ENCODE measurements around the gene MED6.

The MED6 gene, protein sequence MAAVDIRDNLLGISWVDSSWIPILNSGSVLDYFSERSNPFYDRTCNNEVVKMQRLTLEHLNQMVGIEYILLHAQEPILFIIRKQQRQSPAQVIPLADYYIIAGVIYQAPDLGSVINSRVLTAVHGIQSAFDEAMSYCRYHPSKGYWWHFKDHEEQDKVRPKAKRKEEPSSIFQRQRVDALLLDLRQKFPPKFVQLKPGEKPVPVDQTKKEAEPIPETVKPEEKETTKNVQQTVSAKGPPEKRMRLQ

DNA sequence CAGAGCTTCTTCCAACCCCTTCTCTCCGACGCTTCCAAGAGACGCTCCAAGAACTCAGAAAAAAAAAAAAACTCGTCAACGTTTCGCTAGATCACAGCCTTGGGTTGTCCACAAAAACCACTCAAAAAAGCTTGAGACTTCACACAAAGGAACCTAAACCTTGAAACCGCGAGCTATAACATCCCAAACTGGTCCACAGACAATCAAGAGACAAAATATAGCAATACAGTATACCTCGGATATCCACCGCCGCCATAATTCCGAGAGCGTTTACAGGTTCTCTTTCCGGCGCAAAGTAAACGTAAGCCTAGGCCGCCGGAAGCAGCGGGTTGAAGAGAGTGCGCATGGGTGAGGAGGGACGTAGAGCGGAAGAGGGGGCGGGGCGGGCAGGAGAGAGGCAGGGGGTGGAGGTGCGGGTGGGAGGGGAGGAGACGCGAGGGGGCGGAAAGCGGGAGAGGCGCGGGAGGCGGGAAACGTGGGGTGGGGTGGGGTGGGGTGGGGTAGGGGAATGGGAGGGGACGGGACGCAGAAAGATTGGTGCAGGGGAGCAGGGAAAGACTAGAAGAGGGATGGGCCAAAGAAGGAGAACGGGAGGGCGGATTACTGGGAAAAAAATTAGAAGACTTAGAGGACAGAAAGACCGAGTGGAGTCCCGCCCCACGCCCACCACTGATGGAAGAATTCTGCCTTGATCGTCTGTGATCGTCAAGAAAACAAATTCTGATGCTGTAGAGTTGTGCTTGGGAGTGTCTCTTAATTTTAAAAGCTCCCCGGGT lies at the start of gene MED6:
Gene MED6, minus strand, starts transcription at position 274 of the 776 bp plus-strand sequence. Its CDS starts 18 bp downstream, at position 256.
- peaks cover 9% of the 10 kb centered on the region for H3K36me3 ChIP-seq (ENCODE audit: control insufficient read depth, low read depth, low read length)
- H3K4me1 ChIP-seq (ENCODE audit: control insufficient read depth, low read depth, low read length) = peaks cover 5% of the 10 kb centered on the region
- peak within 1 kb of the TSS; percentile 73 for H3K27ac ChIP-seq (ENCODE audit: low read length)
- H3K4me3 ChIP-seq (ENCODE audit: low read length) = peak within 1 kb of the TSS; percentile 96
- H3K27me3 ChIP-seq (ENCODE audit: control insufficient read depth, insufficient read depth, low read length) = no peaks in the 10 kb centered on the region
- peak within 1 kb of the TSS; percentile 87 for H3K9ac ChIP-seq (ENCODE audit: low read length)
- H3K9me3 ChIP-seq (ENCODE audit: control insufficient read depth, low read depth, low read length) = no peaks in the 10 kb centered on the region

DNA sequence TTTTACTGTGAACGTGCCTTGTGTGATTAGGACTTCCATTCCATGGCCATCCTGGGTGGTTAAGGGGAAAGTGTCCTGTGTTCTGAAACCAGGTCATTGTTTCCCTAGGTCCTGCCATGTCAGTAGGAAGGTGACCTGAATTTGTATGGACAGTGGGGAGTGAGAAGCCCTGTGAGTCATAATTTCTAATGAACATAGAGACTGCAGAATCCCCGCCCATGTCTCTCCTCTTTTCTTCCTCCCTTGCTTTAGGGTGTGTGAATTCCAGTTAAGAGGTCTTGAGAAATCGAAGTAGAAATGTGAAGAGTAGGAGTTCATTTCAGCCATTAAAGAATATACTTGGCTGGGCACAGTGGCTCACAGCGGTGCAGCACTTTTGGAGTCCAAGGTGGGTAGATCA lies 49.3 kb upstream of the MED6 start:
- Histone ChIP-seq H3K9ac (ENCODE audit: low read length) (no peak overlapping the region), H3K27ac (ENCODE audit: low read length) (no peak overlapping the region), H3K27me3 (ENCODE audit: control insufficient read depth, insufficient read depth, low read length) (no peaks in the 10 kb centered on the region), H3K4me1 (ENCODE audit: control insufficient read depth, low read depth, low read length) (peaks cover 61% of the 10 kb centered on the region), H3K36me3 (ENCODE audit: control insufficient read depth, low read depth, low read length) (peaks cover 17% of the 10 kb centered on the region), H3K9me3 (ENCODE audit: control insufficient read depth, low read depth, low read length) (no peaks in the 10 kb centered on the region), H3K4me3 (ENCODE audit: low read length) (no peak overlapping the region)

DNA sequence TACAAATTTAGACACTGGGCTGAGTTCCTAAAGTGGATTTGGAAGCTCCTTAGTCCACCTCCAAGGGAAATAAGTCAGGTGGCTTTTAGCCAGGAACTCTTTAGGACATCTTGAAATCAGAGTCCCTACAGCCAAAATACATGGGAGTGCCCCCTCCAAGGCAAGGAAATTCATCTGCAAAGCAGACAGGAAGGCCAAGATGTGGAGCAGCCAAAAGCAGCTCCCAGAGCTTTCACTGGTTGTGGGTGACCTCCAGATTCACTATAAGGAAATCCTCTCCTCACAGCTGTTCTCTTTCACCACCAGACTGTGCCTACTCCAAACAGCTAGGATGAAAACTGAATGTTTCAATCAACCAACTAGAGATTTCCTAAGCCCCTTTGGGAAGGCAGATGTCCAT lies 47.9 kb upstream of the MED6 start:
- Histone ChIP-seq H3K4me3 (ENCODE audit: low read length) (no peak overlapping the region), H3K9me3 (ENCODE audit: control insufficient read depth, low read depth, low read length) (no peaks in the 10 kb centered on the region), H3K27ac (ENCODE audit: low read length) (no peak overlapping the region), H3K36me3 (ENCODE audit: control insufficient read depth, low read depth, low read length) (peaks cover 17% of the 10 kb centered on the region), H3K27me3 (ENCODE audit: control insufficient read depth, insufficient read depth, low read length) (no peaks in the 10 kb centered on the region), H3K9ac (ENCODE audit: low read length) (no peak overlapping the region), H3K4me1 (ENCODE audit: control insufficient read depth, low read depth, low read length) (peaks cover 62% of the 10 kb centered on the region)

DNA sequence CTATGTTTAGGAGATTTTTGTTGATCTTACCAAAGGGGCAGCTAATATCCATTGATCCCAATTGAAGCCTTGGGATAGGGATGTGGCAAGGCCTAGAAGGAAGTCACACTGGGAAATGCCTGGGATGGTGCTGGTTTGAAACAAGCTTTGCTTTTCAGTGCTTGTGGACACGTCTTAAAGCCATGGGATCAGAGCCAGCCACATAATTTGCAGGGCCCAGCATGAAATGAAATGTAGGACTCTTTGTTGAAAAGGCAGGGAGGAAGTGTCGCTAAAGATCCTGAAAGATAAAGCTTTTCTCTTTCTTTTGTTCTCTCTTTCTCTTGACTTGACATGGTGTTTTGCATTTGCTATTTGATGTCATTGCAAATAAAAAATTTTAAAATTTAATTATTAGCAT lies 46.2 kb upstream of the MED6 start:
- Histone ChIP-seq H3K9ac (ENCODE audit: low read length) (no peak overlapping the region), H3K27me3 (ENCODE audit: control insufficient read depth, insufficient read depth, low read length) (no peaks in the 10 kb centered on the region), H3K36me3 (ENCODE audit: control insufficient read depth, low read depth, low read length) (peaks cover 10% of the 10 kb centered on the region), H3K27ac (ENCODE audit: low read length) (peak overlapping the region; percentile 2), H3K9me3 (ENCODE audit: control insufficient read depth, low read depth, low read length) (no peaks in the 10 kb centered on the region), H3K4me3 (ENCODE audit: low read length) (no peak overlapping the region), H3K4me1 (ENCODE audit: control insufficient read depth, low read depth, low read length) (peaks cover 52% of the 10 kb centered on the region)

DNA sequence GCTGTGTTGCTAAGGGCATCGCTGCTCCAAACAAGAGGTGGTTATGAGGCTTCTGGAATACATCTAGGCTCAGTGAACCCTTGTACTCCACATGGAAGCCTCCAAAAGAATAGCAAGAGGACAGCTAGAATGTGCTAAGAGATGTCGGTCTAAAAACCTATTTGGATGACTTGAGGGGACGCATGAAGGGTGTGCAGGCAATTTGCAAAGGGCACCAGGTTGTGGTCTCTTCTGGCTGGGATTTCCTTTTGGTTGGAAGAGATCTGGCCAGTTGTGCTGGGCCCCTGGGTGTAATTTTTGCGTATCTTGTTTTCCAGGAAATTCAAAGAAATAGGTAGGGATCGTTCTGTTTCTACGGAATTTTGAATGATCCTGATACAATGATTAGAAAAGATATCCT lies 45.4 kb upstream of the MED6 start:
- Histone ChIP-seq H3K9ac (ENCODE audit: low read length) (no peak overlapping the region), H3K4me3 (ENCODE audit: low read length) (peak overlapping the region; percentile 10), H3K27me3 (ENCODE audit: control insufficient read depth, insufficient read depth, low read length) (peaks cover 2% of the 10 kb centered on the region), H3K36me3 (ENCODE audit: control insufficient read depth, low read depth, low read length) (peaks cover 4% of the 10 kb centered on the region), H3K27ac (ENCODE audit: low read length) (peak overlapping the region; percentile 2), H3K9me3 (ENCODE audit: control insufficient read depth, low read depth, low read length) (no peaks in the 10 kb centered on the region), H3K4me1 (ENCODE audit: control insufficient read depth, low read depth, low read length) (peaks cover 48% of the 10 kb centered on the region)

DNA sequence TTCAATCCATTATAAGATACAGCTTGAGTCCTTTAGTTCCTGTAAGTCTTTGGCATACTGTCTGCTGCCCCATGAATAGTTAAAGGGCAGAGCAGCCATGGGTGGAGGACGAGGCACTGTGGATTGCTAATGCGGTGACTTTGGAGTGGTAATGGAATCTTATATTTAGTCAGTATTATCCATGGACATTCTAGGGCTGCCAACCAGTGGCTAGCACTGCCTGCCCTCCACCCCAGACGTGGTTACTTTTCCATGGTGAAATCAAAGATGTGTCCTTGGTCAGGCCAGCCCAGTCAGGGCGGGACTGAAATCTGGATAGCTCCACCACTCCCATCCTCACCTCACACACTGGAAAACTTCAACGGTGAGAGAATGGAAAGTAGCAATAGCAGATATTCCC lies 43.5 kb upstream of the MED6 start:
- Histone ChIP-seq H3K36me3 (ENCODE audit: control insufficient read depth, low read depth, low read length) (peaks cover 4% of the 10 kb centered on the region), H3K27me3 (ENCODE audit: control insufficient read depth, insufficient read depth, low read length) (peaks cover 12% of the 10 kb centered on the region), H3K4me3 (ENCODE audit: low read length) (peak overlapping the region; percentile 93), H3K9me3 (ENCODE audit: control insufficient read depth, low read depth, low read length) (no peaks in the 10 kb centered on the region), H3K9ac (ENCODE audit: low read length) (peak overlapping the region; percentile 47), H3K4me1 (ENCODE audit: control insufficient read depth, low read depth, low read length) (peaks cover 59% of the 10 kb centered on the region), H3K27ac (ENCODE audit: low read length) (no peak overlapping the region)

DNA sequence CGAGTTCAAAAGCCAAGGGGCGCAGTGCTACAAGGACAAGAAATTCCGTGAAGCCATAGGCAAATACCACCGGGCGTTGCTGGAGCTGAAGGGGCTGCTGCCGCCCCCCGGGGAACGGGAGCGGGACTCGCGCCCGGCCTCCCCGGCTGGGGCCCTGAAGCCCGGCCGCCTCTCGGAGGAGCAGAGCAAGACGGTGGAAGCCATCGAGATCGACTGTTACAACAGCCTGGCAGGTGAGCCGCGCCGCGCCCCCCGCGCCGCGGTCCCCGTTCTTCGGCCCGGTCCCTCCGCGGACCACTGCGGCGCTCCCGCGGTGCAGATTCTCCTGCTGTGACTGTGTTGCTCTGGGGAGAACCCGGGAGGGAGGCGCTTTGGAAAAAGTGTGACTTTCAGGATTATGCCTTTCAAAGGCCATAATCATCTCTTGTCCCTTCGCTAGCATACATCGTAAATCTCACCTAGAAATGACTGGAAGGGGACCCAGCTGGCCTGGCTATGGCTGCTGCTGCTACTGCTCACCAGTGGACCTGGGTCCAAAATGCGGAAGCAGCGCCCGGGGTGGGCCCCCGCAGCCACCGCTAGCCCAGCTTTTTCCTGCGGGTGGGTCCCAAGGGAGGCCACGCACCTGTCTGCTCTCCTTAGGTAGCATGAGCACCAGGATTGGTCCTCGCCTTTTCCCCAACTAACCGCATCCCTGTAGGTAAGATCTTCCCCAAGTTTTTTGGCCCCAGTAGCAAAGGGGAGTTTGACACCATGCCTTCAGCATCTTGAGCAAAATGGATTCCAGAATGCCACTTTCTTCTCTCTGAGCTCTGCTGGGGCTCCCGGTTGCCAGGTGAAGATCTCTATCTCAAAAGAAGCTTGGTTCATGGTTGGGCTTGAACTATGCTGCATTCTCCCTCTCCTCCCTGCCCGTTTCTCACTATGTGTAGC lies 42.1 kb upstream of the MED6 start:
- peaks cover 12% of the 10 kb centered on the region for H3K27me3 ChIP-seq (ENCODE audit: control insufficient read depth, insufficient read depth, low read length)
- H3K4me3 ChIP-seq (ENCODE audit: low read length) = peak overlapping the region; percentile 93
- no peak overlapping the region for H3K27ac ChIP-seq (ENCODE audit: low read length)
- H3K9ac ChIP-seq (ENCODE audit: low read length) = peak overlapping the region; percentile 47
- H3K4me1 ChIP-seq (ENCODE audit: control insufficient read depth, low read depth, low read length) = peaks cover 53% of the 10 kb centered on the region
- no peaks in the 10 kb centered on the region for H3K9me3 ChIP-seq (ENCODE audit: control insufficient read depth, low read depth, low read length)
- H3K36me3 ChIP-seq (ENCODE audit: control insufficient read depth, low read depth, low read length) = peaks cover 4% of the 10 kb centered on the region

DNA sequence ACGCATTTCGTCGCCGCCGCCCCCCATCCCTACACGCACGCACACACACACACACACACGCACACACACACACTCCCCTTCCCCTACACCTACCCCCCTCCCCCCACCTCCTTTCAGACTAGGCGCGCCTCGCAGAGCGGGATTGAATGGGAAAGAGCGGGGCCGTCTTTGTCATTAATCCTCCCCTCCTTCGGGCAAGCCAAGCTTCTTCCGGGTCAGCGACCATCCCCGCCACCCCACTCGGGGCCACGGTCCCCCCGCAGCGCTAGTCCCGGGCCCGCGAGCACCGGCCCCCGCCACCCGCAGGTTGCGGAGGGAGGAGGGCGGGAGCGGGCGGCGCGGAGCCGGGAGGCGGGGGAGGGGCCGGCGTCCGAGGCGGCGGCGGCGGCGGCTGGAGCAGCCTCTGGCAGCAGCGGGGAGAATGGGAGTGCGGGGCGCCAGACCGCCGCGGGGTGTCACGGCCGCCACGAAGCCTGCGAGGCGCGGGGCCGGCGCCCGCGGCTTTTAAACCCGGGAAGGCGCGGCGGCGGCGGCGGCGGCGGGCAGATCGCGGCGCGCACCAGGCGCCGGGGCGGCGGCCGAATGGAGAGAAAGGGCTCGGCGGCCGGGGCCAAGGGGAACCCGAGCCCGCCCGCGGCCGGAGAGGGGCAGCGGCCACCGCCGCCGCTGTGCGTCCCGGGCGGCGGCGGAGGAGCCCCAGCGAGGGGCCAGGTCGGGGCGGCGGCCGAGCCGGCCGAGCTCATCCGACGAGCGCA lies 41.3 kb upstream of the MED6 start, which contains the start of gene TTC9:
Gene TTC9, plus strand, starts transcription at position 369 of the 755 bp plus-strand sequence. Its CDS starts 214 bp downstream, at position 583.
- Histone ChIP-seq H3K4me1 (ENCODE audit: control insufficient read depth, low read depth, low read length) (peaks cover 46% of the 10 kb centered on the region), H3K36me3 (ENCODE audit: control insufficient read depth, low read depth, low read length) (peaks cover 4% of the 10 kb centered on the region), H3K27me3 (ENCODE audit: control insufficient read depth, insufficient read depth, low read length) (peaks cover 12% of the 10 kb centered on the region), H3K9me3 (ENCODE audit: control insufficient read depth, low read depth, low read length) (no peaks in the 10 kb centered on the region), H3K9ac (ENCODE audit: low read length) (peak within 1 kb of the TSS; percentile 47), H3K4me3 (ENCODE audit: low read length) (peak within 1 kb of the TSS; percentile 93), H3K27ac (ENCODE audit: low read length) (no peak within 1 kb of the TSS)

DNA sequence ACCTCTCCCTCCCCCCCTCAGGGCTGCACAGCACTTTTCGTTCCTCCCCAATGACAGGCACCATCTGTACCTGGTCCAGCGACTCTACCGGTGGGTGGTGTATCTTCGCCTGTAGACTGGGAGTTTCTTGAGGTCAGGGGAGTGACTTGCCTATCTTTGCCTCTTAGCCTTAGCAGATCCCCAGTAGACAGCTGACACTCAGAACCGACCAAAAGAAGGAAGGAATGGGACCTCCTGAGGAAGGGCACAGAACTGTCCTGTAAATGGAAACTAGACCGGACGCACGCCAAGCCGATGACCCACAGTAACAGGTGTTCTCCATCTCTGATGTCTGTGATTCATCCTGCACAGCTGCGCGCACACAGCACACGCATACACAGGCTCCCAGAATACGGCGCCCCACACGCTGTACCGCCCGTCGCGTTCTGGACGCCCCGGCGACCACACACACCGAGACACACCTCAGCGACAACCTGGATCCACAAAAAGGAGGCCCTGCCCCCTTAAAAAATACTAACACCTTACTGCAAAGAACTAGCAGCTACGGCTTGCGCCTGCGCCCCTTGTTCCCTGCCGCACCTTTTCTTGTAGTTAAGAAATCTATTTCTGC lies 40.6 kb upstream of the MED6 start:
- Histone ChIP-seq H3K4me3 (ENCODE audit: low read length) (peak overlapping the region; percentile 77), H3K27me3 (ENCODE audit: control insufficient read depth, insufficient read depth, low read length) (peaks cover 12% of the 10 kb centered on the region), H3K27ac (ENCODE audit: low read length) (no peak overlapping the region), H3K36me3 (ENCODE audit: control insufficient read depth, low read depth, low read length) (peaks cover 4% of the 10 kb centered on the region), H3K9ac (ENCODE audit: low read length) (peak overlapping the region; percentile 32), H3K9me3 (ENCODE audit: control insufficient read depth, low read depth, low read length) (no peaks in the 10 kb centered on the region), H3K4me1 (ENCODE audit: control insufficient read depth, low read depth, low read length) (peaks cover 39% of the 10 kb centered on the region)

DNA sequence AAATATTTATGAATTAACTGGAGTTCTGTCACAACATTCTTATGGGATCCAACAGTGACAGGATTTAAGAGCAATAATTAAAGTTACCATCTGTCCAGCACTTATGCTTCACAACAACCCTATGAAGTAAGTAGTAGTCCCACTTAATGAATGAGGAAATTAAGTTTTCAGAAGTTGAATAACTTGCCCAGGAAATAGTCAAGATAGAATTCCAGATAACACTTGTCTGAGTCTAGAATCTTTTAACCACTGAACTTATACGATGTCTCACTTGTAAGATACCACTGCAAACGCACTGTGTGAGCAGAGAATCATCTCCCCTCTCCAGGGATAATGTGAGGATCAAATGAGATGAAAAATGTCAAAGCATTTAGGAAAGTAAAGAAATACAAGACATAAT lies 38.0 kb upstream of the MED6 start:
- no peak overlapping the region for H3K9ac ChIP-seq (ENCODE audit: low read length)
- H3K4me1 ChIP-seq (ENCODE audit: control insufficient read depth, low read depth, low read length) = peaks cover 18% of the 10 kb centered on the region
- no peak overlapping the region for H3K27ac ChIP-seq (ENCODE audit: low read length)
- no peak overlapping the region for H3K4me3 ChIP-seq (ENCODE audit: low read length)
- H3K27me3 ChIP-seq (ENCODE audit: control insufficient read depth, insufficient read depth, low read length) = peaks cover 12% of the 10 kb centered on the region
- no peaks in the 10 kb centered on the region for H3K9me3 ChIP-seq (ENCODE audit: control insufficient read depth, low read depth, low read length)
- no peaks in the 10 kb centered on the region for H3K36me3 ChIP-seq (ENCODE audit: control insufficient read depth, low read depth, low read length)

Data from iPS-18a (cell line).